Measurements from ENCODE around the gene DFFB.

DNA sequence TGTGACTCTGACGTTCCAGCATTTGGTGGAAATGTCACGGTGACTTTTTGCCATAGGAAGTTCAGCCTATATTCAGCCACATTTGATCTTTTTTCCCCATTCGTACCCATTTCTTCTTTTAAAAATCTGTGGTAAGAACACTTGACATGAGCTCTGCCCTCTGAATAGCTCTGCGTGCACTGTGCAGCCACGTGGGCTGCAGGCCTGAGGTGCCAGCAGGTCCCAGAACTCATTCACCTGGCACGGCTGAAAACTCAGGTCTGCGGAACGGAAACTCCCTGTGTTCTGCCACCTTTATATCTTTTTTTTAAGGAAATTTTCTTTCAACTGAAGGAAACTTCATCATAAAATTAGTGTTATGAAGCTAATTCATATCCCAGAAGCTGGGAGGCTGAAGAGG lies 28.9 kb upstream of the DFFB start:
- TF ChIP-seq EZH2 (IDR thresholded peaks at IDR 0.05; ENCODE audit: borderline replicate concordance, low read depth, low read length, severe bottlenecking), result no peak
- TF ChIP-seq, protein P1, sequence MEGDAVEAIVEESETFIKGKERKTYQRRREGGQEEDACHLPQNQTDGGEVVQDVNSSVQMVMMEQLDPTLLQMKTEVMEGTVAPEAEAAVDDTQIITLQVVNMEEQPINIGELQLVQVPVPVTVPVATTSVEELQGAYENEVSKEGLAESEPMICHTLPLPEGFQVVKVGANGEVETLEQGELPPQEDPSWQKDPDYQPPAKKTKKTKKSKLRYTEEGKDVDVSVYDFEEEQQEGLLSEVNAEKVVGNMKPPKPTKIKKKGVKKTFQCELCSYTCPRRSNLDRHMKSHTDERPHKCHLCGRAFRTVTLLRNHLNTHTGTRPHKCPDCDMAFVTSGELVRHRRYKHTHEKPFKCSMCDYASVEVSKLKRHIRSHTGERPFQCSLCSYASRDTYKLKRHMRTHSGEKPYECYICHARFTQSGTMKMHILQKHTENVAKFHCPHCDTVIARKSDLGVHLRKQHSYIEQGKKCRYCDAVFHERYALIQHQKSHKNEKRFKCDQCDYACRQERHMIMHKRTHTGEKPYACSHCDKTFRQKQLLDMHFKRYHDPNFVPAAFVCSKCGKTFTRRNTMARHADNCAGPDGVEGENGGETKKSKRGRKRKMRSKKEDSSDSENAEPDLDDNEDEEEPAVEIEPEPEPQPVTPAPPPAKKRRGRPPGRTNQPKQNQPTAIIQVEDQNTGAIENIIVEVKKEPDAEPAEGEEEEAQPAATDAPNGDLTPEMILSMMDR (IDR thresholded peaks at IDR 0.05; ENCODE audit: extremely low read depth in 1 of 2, insufficient read depth in 1 of 2, low read depth in 1 of 2, low read length in 2 of 2), result no peak
- TF ChIP-seq GATA2 (IDR thresholded peaks at IDR 0.05; ENCODE audit: insufficient read depth, insufficient read length, low read depth, low read length), result no peak
- no peak for TF ChIP-seq FOS (IDR thresholded peaks at IDR 0.05; ENCODE audit: borderline replicate concordance, insufficient read depth, low read length)
